Globus pallidus (tissue), 1 donor: ENCODE results near the gene TSNAX.

Source experiments
- DNase-seq: peaks from one replicate; pipeline ENCODE4 v3.0.0-alpha.2; 2015; ENCODE audit warnings: low spot score

The TSNAX gene

DNA sequence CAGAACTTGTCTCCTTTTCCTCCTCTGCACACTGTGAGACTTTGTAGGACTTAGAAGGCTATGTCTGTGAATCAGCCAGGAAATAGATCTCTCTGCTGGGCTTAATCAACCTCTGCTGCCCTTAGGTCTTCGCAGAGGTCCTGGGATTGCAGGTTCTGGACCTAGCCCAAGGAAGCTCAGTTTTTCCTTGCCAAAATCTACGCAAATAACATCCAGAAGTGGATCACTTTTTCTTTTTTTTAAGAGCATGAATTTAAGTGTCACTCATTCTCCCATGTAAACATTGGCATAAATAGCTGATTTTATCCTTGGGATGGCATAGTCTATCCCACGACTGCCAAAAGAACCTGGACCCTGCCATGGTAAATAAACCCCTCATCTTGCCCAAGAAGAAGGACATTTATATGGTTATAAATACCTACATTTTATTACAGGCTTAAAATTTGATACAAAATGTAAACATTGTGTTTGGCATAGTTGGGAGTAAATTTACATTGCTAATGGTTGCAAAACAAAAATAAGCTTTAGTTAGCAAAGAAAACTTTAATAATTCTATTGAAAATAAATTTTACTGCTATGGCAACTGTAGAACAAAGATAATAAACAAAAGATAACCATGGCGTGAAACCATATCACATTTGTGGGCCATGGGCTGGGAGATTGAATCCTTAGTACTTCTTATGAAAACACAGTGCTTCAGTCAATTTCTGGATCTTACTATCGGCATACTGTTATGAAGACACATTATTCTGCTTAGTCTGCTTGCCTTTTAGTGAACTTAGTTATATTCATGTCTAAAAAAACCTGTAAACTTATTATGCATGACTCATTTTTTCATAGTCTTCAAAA is 73.6 kb downstream of the TSNAX start:
- no peak for DNase-seq

DNA sequence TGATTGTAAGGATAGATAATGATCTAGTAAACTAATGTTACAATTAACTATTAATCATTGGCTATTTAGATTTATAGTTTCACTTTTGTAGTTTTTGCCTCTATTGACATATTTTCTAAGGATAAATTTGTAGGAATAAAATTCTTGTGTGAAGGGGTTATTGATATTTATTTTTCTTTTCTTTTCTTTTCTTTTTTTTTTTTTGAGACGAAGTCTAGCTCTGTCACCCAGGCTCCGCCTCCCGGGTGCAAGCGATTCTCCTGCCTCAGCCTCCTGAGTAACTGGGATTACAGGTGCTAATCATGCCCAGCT is 74.2 kb downstream of the TSNAX start:
- DNase-seq: no peak

DNA sequence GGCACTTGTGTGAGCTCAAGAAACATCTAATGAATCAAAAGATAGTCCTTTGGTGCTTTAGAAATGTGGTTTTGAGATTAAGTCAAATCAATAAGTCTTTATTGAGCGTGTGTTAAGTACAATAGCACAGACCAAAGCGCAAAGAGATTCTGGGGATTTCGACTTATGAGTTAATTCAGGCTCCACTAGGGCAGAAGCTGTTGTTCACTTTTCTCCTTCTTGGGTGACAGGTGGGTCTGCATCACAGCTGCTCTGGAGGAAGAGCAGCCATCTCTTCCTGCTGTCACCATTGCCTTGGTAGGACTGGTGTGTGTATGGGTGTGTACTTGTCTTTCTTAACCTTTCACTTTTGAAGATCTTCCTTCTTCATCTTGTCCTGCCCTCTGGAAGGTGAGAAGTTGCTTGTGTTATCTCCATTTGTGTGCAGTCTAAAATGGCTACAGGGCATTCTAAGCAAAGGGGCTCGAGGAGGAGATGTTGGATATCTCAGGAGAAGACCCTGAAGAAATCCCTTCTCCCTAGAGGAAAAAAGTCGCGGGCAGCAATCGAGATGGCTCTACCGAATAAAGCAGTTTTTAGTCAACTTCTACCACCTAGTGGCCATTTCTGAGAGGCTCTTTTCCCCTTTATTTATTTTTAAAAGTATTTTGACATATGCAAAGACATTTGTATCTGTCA is 75.3 kb downstream of the TSNAX start:
- DNase-seq: peak; percentile 69

- DNase-seq: no peak
Observed at GRCh38 chr1:231604276-231604621, 75.8 kb downstream of the TSNAX start.

- no peak for DNase-seq
Observed at GRCh38 chr1:231605149-231606100, 77.0 kb downstream of the TSNAX start.

DNA sequence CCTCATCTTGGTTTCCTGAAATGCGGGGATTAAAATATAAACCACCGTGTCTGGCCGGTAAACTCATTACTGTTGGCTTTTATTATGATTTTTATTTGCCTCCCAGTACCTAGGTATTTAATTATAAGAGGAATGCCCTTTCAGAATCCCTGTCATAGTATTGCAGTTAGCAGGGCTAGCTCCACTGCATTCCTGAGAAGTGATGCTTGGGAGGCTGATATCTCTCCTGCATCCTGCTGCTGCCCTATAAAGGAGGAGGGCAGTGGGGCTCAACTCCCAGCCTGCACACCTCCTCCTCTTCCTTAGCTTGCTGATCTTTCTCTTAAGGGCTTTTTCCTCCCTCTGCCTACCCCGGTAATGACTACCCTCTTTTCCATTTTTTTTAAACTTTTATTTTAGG is 78.2 kb downstream of the TSNAX start:
- no peak for DNase-seq

DNA sequence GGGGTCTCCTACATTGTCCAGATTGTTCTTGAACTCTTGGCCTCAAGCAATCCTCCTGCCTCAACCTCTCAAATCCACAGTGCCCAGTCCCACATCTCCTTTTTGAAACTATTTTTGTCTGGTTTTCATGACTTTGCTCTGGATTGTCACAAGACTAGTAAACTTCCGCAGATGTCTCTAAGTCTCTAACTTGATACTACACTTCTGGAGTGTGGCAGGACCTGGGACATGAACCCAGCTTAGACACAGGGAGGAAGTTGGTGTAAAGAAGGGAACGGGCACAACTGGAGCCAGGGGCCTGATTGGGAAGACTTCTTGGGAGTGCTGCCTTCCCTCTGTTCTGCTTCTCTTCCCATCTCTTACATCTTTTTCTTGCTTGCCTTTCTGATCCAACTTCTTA is 81.9 kb downstream of the TSNAX start:
- DNase-seq: no peak

DNA sequence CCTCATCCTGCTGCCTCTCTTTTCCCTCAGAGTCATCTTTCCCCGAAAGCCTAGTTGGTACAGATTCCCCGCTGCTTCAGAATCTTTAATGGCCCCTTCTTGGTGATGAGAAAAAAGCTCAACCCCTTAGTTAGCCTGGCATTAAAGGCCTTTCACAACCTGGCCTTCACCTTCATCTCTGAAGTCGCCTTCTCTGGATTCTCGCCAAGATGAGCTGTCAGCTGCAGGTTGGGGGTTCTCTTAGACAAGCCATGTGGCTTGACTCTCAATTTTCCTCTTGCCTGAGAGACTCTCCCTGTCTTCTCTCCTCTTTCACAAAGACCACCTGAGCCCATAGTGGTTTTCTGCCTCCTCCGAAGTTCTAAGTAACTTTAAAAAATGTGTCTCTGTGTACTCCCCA is 82.6 kb downstream of the TSNAX start:
- DNase-seq: no peak

- DNase-seq: no peak
Observed at GRCh38 chr1:231611851-231612250, 83.4 kb downstream of the TSNAX start.

- DNase-seq: no peak
Observed at GRCh38 chr1:231612393-231613089, 84.1 kb downstream of the TSNAX start.

DNA sequence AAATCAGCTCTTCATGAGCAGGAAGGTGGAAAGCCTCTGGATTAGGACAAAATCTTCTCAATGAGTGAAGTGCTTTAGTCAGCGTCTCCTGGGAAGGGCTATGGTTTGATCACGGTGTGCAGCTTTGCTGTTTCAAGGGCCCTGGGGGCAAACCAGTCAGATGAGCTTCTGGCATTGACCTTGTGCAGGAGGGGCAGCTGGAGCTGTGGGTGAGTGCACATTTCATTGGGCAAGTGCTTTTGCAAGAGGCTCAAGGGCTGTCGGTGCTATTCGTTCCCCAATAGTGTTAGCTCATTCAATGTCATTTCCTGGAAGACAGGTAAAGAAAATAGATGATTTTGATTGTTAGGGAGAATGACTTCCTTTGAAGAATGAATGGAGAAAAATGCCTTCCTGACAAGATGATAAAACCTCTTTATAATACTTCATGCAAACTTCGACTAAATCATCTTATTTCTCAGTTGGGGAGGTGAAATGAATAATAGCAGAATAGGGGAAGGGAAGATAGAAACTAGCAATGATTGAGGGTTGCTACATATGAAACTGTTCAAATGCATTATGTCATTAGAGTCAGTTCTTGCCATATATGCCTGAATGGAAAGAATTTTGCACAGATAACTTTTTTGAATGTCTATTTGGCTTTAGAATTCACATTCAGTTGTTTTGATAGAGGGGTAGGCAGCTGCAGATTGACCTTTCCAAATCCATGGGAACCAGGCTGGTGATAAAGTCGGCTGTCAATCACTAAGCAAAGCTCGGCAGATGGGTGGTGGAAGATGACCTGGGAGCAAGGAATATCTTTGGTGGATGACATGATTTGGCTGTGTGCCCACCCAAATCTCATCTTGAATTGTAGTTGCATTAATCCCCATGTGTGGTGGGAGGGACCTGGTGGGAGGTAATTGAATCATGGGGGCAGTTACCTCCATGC is 85.2 kb downstream of the TSNAX start:
- DNase-seq: no peak
